ENCODE measurements around the gene TBC1D22A.
"Not testable (repeated sequence)": the region's sequence is repeated elsewhere in the genome, so short reads cannot be mapped to it uniquely, and the experiment has no call there.

The TBC1D22A gene

DNA sequence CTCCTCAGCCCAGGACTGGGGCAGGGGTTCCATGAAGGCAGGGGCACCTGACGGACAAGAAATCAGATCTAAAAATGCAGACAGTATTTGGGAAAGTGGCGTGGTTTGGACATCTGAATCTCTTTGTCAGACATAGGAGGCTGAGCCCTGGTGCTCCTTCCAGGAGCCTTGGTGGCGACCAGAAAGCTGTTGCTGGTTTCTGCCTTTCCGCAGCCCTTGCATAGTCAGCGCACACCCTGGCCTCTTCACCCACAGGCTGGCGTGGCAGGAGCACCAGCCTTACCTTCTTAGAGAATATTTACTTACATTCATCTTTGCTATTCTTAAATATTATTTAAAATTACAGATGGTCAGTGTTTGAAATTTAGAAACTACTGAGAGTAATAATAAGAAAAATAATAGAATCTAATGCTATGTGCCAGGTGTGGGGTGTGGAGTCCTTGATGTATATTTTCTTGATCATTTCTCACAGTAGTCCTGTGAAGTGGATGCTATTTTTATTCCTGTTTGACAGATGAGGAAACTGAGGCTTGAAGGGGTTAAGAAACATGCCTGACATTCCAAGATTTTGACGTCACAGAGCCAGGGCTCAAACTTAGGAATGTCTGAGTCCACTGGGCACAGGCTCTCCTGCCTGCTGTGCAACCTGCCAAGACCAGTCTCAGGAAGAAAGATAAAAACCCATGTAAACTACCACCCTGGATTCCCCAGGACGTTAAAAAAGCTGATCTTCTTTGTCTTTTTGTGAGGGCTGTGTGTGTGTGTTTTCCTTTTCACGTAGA, 51.6 kb downstream of the TBC1D22A start:
- TF ChIP-seq, protein P1, sequence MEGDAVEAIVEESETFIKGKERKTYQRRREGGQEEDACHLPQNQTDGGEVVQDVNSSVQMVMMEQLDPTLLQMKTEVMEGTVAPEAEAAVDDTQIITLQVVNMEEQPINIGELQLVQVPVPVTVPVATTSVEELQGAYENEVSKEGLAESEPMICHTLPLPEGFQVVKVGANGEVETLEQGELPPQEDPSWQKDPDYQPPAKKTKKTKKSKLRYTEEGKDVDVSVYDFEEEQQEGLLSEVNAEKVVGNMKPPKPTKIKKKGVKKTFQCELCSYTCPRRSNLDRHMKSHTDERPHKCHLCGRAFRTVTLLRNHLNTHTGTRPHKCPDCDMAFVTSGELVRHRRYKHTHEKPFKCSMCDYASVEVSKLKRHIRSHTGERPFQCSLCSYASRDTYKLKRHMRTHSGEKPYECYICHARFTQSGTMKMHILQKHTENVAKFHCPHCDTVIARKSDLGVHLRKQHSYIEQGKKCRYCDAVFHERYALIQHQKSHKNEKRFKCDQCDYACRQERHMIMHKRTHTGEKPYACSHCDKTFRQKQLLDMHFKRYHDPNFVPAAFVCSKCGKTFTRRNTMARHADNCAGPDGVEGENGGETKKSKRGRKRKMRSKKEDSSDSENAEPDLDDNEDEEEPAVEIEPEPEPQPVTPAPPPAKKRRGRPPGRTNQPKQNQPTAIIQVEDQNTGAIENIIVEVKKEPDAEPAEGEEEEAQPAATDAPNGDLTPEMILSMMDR (IDR thresholded peaks at IDR 0.05; ENCODE audit: low read length, missing control alignments), result no peak
- no peak overlapping the region for H3K4me3 ChIP-seq (replicated peaks; ENCODE audit: low read depth, low read length)
- DNase-seq (ENCODE audit: low read depth), result peak; percentile 77

DNA sequence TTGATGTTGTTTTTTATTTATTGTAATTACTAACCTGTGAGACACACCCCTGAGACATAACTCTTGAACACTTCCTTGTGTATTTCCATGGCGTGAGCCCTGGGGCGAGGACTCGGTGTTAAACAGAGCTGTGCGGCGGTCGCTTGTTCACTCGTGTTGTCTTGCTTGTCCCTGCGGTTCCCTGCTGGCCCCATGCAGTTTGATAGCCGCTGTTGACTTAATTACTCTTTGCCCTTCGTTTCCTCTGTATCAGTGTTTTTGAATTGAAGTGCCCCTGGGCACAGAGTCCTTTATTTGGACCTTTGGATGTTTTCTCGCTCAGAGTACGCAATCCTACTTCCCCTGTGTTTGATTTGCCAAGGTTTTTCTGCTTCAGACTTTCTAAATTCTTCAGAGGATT, 52.7 kb downstream of the TBC1D22A start:
- no peak for DNase-seq (ENCODE audit: low read depth)
- TF ChIP-seq, protein P1 (IDR thresholded peaks at IDR 0.05; ENCODE audit: low read length, missing control alignments), result no peak
- no peak overlapping the region for H3K4me3 ChIP-seq (replicated peaks; ENCODE audit: low read depth, low read length)

DNA sequence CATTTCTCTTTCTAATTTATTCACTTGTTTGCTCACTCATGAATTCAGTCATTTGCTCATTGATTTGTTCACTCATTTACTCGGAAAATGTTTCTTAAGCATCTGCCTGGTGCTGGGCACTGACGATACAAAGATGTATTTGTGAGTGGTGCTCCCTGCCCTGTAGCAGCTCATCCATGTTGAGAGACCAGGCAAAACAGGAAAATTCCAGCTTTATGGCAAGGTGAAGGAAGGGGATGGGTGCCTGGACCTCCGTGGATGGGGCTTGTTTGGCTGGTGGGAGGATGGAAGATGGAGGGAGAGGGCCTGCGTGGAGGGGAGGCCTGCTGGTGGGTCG, 53.1 kb downstream of the TBC1D22A start:
- TF ChIP-seq, protein P1 (IDR thresholded peaks at IDR 0.05; ENCODE audit: low read length, missing control alignments), result no peak
- no peak for DNase-seq (ENCODE audit: low read depth)
- H3K4me3 ChIP-seq (replicated peaks; ENCODE audit: low read depth, low read length), result no peak overlapping the region

DNA sequence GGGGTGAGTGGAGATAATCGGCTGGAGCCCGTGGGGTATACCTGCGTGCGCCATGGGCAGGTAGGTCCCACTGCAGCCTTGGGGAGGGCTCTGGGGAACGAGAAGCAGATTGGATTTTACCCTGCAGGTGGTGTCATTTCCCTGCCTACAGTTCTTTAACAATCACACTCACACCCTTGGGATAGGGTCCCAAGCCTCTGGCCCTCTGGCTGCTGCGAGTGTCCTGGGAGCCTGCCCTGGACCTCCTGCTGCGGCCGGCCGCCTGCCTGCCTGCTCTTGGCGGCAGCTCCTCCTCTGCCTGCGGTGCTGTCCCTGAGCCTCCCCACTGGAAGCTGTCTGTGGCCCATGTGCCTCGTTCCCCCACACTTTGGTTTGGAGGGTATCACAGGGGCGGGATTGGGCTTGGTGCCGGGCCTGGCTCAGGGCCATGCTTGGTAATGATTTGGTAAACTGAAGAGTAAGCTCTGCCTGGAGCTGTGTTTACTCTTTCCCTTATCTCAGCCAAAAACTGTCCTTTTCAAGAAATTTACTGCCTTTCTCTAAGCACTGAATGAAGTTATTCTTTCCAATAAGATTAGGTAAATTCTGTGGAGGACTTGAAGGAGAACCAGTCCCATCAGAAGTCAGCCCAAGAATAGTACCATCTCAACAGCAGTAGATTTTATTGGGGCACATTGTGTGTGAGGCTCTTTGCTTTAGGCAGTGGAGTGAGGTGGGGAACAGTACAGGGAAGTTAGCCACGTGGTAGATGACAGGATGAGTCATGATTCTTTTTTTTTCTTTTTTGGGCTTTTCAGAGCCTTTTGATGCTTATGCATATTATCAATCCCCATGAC, 53.7 kb downstream of the TBC1D22A start:
- TF ChIP-seq, protein P1 (IDR thresholded peaks at IDR 0.05; ENCODE audit: low read length, missing control alignments), result no peak
- no peak overlapping the region for H3K4me3 ChIP-seq (replicated peaks; ENCODE audit: low read depth, low read length)
- peak; percentile 57 for DNase-seq (ENCODE audit: low read depth)

DNA sequence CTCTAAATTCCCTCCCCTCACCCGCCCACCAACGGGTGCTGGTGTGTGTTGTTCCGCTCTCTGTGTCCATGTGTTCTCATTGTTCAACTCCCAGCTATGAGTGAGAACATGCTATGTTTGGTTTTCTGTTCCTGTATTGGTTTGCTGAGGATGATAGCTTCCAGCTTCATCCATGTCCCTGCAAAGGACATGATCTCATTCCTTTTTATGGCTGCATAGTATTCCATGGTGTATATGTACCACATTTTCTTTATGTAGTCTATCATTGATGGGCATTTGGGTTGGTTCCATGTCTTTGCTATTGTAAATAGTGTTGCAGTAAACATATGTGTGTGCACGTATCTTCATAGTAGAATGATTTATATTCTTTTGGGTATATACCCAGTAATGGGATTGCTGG, 54.9 kb downstream of the TBC1D22A start:
- DNase-seq (ENCODE audit: low read depth); H3K4me3 ChIP-seq (replicated peaks; ENCODE audit: low read depth, low read length): not testable (repeated sequence)

DNA sequence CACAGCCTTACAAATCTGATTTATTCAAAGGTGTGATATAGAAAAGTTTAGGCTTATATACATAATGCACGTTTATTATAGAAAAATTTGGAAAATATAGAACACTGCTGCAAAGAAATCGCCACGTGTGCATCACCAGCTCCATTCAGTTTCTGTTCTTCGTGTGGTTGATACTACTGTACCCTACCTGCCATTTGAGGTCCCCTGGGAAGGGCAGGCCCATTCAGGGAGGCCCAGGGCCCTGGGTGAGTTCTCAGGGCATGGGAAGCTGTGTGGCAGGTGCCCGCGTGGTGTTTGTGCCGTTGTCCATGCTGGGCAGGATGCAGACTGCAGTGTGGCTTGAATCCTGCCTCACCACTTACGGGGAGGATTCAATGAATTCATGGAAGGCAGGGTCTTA, 60.8 kb downstream of the TBC1D22A start:
- TF ChIP-seq, protein P1 (IDR thresholded peaks at IDR 0.05; ENCODE audit: low read length, missing control alignments), result no peak
- H3K4me3 ChIP-seq (replicated peaks; ENCODE audit: low read depth, low read length), result no peak overlapping the region
- DNase-seq (ENCODE audit: low read depth), result no peak

DNA sequence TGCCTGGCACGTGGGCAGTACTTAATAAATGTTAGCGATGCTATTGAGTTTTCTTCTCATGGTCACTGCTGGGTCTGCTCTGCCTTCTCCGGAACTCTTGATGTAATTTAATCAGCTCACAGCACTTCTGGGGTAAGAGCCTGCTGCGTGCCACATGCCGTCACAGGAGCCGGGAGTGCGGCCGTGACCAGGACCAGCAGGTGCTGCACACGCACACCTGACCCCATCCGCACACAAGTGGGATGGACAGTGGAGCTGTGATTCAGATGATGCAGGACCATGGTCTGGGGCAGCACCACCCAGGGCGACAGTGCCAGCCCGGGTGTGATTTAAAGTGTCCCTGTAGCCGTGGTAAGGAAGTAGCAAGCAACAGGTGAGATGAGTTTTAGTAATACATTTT, 61.2 kb downstream of the TBC1D22A start:
- no peak overlapping the region for H3K4me3 ChIP-seq (replicated peaks; ENCODE audit: low read depth, low read length)
- DNase-seq (ENCODE audit: low read depth), result no peak
- TF ChIP-seq, protein P1 (IDR thresholded peaks at IDR 0.05; ENCODE audit: low read length, missing control alignments), result no peak
